Lung microvascular endothelial cell (primary cell): ENCODE data around the gene CELF1. TPM values are rescaled to one million over a fixed set of nuclear protein-coding genes. Genes with fewer than 3 reads are reported as not detected.

Source experiments
- DNase-seq, 2 donors: peaks; one replicate each; pipeline versions ENCODE4 v3.0.0 to v3.0.0-alpha.2; 2010; ENCODE audit warnings: low read depth in 2 of 2
- total RNA-seq: library from RNA; depleted of rRNA; stranded (reverse); fragments of >200 nt; gene quantifications from 2 replicates; pipeline ENCODE4 v1.2.1, GENCODE V29; 2014

The CELF1 gene
- 55.6 and 75.0 TPM in 2 replicates for total RNA-seq

DNA sequence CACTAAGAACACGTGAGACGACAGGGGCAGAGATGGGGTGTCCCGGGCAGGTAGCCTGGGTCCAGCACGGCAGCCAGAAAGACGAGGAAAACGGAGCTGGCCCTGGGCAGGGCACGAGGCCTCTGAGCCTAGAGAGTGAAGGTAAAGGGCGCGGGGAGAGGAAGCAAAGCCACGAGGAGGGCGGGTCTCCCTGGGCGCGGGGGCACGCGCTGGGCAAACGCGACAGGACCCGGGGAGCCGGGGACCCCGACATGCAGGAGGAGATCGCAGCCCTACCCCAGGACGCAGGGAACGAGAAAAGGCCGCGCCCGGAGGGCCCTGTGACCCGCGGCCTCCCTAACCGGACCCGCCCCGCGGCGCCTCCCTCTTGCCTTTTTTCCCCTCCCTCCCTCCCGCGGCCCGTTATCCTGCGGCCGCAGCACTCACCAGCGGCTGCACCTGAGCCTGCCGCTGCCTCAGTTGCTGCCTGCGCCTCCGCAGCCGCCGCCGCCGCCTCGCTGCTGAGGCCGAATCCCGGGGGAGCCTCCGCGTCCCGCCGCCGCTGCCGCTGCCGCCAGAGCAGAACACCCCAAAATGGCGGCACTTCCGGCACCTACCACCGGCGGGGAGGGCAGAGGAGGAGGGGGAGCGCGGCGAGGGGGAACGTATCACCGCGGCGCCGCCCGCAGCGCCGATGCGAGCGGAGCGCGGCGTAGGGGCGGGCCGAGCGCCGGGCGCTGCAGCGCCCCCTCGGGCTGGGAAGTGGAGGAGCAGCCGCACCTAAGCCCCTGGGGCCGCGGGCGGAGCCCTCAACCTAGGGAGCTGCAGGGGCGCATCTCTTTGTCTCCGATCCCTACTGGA lies at the start of gene CELF1:
CELF1 (minus strand) TSS at position 567 of the 840 bp plus-strand sequence. CDS start 53,609 bp downstream, outside the sequence.
- peak; percentile 92 to 94 for DNase-seq

DNA sequence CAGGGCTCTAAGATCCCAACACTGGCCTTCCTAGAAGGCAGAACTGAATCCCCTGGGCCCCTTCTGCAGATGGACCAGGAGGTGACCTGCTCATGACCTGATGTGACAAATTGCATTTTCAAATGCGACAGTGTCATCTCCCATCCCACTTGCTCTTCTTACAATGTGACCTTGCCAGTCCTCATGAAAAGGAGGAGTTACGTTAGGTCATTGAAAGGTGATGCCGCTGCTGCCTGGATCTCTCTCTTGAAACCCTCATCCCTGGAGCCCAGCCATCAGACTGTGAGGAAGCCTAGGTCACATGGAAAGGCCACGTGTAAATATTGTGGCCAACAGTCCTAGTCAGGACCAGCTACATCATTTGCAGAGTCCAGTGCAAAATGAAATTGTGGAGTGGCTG lies 47.0 kb upstream of the CELF1 start:
- no peak for DNase-seq

- DNase-seq: no peak
These were observed 43.0 kb upstream of the CELF1 start for GRCh38 chr11:47595967-47596366.

DNA sequence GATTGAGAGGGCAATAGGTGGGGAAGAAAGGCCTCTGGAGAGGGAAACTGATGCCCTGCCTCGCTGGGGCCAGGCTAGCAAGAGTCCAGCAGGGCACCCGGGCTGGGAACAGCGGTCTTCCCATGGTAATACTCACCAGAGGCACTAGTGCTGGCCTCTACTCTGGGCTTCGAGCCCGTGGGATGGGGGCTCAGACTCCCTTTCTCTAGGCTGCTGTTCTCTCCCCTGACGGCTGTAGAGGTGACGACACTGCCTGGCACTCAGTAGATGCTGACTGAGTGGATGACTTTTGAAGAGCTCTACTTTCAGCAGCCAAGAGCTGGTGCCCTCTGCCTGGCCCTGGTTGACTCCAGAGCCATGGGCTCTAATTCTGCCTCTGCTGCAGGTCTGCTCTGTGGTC lies 42.1 kb upstream of the CELF1 start:
- DNase-seq: no peak

GRCh38 chr11:47593934-47594855 lies 41.3 kb upstream of the CELF1 start, which contains the start of gene C1QTNF4:
Gene C1QTNF4 (minus strand): TSS chr11:47594411. CDS start chr11:47590810, 3,601 bp downstream.
- DNase-seq: no peak

GRCh38 chr11:47593492-47593933 lies 40.6 kb upstream of the CELF1 start:
- DNase-seq: no peak

GRCh38 chr11:47592970-47593369 lies 40.0 kb upstream of the CELF1 start:
- no peak for DNase-seq

DNA sequence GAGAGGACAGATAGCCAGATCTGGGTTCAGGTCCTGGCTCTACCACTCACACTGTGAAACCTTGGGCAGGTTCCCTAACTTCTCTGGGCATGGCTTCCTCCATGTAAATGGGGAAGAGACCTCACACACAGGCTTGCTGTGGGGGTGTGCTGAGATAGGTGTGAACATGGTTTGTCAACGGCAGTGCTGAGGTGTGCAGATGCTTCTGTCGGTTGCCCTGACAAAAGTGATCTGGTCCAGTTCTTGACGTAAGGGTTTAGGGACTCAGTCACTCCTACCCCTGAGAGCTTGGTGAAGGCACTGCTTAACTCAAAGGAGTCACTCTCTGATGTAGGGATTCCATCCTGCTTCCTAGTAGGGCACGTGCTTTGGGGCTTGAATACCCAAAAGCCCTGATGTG lies 39.3 kb upstream of the CELF1 start:
- no peak for DNase-seq

- DNase-seq: peak; percentile 60 to 71
These were observed 38.8 kb upstream of the CELF1 start for GRCh38 chr11:47591764-47592163.

GRCh38 chr11:47589977-47590861 lies 37.3 kb upstream of the CELF1 start:
- DNase-seq: peak in 1 of 2 donors; percentile 21

DNA sequence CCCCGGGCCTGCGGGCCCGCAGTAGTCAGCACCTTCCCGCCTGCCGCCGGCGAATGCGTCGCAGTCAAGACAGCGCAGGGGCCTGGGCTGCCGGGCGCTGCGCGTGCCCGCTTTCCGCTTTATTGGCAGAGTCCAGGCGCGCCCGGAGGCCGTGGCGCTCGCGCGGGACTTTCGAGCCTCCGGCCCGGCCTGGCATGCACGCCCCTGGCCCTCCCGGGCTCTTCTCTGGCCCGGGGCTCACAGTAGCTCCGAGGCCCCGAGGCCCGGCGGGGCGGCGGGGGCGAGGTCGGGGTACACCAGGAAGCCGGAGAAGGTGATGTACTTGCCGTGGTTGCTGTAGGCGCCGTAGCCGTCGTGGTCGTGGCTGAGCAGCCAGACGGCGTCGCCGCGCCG lies 36.6 kb upstream of the CELF1 start:
- DNase-seq: peak in 1 of 2 donors; percentile 37

DNA sequence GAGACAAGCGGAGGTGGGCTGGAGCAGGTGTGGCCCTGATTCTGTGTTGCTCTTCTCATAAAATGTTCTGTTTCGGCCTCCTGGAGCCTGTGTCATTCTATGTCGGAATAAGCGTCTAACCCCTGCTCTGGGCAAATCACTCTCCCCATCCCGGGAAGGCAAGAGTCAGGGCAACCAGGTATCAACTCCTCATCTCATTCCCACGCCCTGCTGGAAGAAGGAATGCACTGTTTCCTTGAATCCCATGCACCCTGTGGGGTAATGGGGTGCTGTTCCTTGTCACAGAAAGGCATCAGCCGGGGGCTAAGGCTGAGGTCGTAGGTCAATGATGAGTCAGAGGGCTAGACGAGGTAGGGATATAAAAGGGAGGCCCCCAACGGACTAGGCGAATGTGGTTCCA lies 36.2 kb upstream of the CELF1 start:
- DNase-seq: no peak

DNA sequence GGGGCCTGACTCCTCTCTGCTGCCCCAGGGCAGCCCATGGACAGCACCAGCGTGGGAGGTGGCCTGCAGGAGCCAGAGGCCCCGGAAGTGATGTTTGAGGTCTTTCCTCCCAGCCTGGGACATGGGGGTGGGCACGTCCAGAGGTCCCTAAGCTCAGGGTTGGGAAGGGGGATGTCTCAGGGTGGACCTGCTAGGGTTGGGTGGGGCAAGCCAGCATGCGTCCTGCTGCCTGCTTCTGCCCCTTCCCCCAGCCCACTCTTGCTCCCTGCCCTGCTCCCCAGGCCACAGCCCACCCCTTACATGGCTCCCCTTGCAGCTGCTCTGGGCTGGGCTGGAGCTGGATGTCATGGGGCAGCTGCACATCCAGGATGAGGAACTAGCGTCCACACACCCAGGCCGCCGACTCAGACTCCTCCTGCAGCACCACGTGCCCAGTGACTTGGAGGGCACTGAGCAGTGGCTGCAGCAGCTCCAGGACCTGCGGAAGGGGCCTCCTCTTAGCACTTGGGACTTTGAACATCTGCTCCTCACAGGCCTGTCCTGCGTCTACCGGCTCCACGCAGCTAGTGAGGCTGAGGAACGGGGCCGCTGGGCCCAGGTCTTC lies 34.9 kb upstream of the CELF1 start:
- DNase-seq: no peak

- DNase-seq: no peak
These were observed 34.2 kb upstream of the CELF1 start for GRCh38 chr11:47587039-47587716.

DNA sequence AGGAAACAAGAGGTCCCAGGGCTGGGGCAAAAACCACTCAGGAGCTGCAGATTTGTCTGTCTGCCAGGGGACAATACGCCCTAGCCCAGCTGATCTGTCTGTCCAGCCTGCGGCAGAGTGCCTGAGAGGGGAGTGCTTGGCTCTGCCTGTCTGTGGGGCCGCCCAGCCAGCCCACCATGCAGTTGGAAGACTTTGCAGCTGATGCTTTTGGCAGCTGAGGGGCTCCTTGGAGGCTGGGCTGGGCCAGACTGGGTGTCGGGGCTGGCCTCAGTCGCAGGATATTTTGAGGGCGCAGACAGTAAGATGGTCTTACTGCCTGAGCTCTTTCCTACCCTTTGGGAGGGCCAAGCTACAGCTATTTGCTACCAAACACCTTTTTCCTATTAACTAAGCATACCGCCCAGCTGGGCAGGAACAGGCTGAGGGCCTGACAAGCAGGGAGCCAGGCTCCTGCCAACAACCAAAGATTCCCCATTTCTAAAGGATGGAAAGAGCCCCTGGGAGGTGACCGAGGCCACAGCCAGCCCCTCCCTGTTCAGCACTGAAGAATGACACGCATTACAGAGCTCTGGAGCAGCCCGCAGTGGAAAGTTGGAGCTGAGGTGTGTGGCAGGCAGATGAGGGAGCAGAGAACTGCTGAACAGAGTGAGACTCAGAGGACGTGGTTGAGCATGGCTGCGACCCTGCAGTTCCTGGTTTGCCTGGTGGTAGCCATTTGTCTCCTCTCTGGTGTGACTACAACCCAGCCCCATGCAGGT lies 33.3 kb upstream of the CELF1 start, which contains the start of gene FAM180B:
FAM180B (plus strand) TSS at position 581 of the 758 bp plus-strand sequence; CDS start at position 672, 91 bp downstream.
- DNase-seq: no peak

GRCh38 chr11:47583844-47584243 lies 30.9 kb upstream of the CELF1 start:
- DNase-seq: no peak

GRCh38 chr11:47578524-47579494 lies 25.9 kb upstream of the CELF1 start, which contains the start of the genes KBTBD4 and NDUFS3:
Gene KBTBD4 (minus strand): TSS chr11:47578970. CDS start chr11:47578951, 19 bp downstream.
Gene NDUFS3 (plus strand): TSS chr11:47579074. CDS start chr11:47579092, 18 bp downstream.
- DNase-seq: peak; percentile 89 to 90
